ENCODE data around the gene PIGM.

The PIGM gene

DNA sequence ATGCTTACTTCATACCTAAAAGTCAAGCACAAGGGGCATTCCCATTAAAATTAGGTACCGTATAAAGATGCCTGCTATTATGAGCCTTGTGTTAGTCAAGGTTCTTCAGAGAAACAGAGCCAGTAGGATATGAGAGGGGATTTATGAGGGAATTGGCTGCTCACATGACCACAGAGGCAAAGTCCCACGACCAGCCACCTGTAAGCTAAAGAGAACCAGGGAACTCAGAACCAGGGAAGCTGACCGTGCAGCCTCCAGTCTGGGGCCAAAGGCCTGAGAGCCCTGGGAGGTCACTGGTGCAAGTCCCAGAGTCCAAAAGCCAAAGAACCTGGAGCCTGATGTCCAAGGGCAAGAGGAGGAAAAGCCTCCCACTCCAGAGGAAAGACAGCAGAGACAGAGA lies 20.0 kb downstream of the PIGM start:
- DNase-seq (ENCODE audit: low read depth in 2 of 2) = no peak
- H3K4me3 ChIP-seq (replicated peaks in 1 of 2; ENCODE audit: low read depth in 2 of 2, low read length in 2 of 2) = no peak overlapping the region
- TF ChIP-seq, protein P1, sequence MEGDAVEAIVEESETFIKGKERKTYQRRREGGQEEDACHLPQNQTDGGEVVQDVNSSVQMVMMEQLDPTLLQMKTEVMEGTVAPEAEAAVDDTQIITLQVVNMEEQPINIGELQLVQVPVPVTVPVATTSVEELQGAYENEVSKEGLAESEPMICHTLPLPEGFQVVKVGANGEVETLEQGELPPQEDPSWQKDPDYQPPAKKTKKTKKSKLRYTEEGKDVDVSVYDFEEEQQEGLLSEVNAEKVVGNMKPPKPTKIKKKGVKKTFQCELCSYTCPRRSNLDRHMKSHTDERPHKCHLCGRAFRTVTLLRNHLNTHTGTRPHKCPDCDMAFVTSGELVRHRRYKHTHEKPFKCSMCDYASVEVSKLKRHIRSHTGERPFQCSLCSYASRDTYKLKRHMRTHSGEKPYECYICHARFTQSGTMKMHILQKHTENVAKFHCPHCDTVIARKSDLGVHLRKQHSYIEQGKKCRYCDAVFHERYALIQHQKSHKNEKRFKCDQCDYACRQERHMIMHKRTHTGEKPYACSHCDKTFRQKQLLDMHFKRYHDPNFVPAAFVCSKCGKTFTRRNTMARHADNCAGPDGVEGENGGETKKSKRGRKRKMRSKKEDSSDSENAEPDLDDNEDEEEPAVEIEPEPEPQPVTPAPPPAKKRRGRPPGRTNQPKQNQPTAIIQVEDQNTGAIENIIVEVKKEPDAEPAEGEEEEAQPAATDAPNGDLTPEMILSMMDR (IDR thresholded peaks at IDR 0.05; ENCODE audit: low read depth, low read length) = no peak

DNA sequence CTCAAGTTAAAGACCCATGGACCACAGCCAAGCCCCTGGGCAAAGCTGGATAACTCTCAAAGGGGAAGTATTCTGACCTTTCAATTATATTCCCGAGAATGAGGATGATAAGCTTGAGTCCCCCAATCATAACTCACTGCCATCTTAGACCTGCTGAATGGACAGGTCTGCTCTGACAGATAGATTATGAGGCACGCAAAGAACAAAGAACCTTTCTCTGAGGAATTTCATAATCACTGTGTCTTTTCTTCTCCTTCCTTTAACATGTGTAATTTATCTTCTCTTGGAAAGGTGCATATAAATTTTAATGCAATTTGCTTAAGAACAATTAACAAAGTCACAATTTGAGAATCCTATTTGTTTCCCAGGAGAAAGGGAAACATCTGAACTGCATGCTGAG lies 22.0 kb downstream of the PIGM start:
- TF ChIP-seq, protein P1 (IDR thresholded peaks at IDR 0.05; ENCODE audit: low read depth, low read length) = no peak
- no peak overlapping the region for H3K4me3 ChIP-seq (replicated peaks in 1 of 2; ENCODE audit: low read depth in 2 of 2, low read length in 2 of 2)
- DNase-seq (ENCODE audit: low read depth in 2 of 2) = no peak

DNA sequence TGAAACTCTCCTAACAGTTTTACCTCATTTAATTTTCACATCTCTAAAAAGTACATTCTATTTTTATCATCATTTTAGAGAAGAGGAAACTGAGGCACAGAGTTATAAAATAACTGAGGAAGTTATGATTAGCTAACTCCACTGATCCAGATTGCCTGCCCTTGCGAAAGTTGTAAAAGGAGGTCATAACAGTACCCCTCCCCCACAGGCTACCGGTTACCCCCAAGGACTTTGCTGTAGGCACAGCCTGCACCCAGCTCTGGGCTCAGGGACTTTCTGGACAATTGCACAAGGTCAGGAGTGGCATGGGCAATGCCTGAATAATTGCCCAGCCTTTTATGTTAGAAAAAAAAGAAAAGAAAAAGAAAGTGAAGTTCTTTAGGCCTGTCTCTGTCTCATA lies 22.7 kb downstream of the PIGM start:
- no peak overlapping the region for H3K4me3 ChIP-seq (replicated peaks in 1 of 2; ENCODE audit: low read depth in 2 of 2, low read length in 2 of 2)
- DNase-seq (ENCODE audit: low read depth in 2 of 2) = no peak
- TF ChIP-seq, protein P1 (IDR thresholded peaks at IDR 0.05; ENCODE audit: low read depth, low read length) = no peak

DNA sequence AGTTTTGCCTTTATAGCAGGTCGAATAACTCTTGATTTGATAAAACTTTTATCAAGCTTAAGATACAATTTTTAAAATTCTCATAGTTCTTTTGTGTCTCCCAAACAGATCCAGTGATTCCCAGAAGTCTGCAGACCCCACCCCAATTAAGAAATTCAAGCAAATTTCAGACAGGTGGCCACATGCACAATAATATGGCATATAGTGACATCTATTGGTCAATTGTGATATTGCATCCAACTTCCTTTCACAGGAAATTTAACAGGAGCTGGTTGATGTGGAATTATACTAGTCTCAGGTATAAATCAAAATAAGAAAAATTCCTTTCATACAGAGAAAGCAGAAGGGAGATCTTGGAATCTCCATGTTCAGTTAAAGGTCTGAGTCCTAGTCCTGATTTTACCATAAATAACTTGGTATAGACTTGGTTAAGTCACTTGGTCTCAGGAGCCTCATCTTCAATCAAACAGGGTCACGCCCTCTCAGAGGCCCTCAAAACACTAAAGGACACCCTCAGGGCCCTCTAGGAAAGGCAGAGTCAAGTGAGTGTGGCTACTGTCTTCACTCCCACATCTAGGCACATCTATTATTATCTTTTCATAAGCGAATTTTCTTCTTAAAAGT lies 24.1 kb downstream of the PIGM start:
- peak; percentile 36 to 55 for DNase-seq (ENCODE audit: low read depth in 2 of 2)
- TF ChIP-seq, protein P1 (IDR thresholded peaks at IDR 0.05; ENCODE audit: low read depth, low read length) = peak; percentile 58
- H3K4me3 ChIP-seq (replicated peaks in 1 of 2; ENCODE audit: low read depth in 2 of 2, low read length in 2 of 2) = no peak overlapping the region

DNA sequence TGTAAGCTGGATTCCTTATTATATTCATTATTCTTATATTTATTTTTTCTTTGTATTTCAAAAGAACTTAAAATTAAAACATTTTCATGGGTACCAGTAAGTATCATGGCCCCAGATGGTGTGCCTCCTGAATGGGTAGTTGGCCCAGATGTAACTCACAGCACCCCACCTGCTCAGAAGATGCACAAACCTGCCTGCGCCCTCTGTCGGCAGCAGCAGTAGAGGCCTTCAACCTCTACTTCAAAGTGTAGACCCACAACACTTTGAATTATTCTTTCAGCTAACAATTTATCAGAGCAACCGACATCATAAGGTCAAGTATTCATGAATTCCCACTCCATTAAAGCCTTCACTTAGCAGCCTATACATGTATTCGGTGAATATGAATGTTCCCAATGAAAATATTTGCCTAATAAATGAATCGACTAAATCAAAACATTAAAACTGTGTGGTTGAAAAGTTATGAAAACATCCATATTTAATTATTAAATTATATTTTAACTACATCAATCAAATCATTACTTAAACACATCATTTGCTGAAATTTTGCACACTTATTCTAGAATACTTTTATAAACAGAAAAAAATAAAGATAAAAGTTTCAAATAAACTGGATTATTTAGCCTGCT lies 25.4 kb downstream of the PIGM start:
- TF ChIP-seq, protein P1 (IDR thresholded peaks at IDR 0.05; ENCODE audit: low read depth, low read length) = peak; percentile 98
- DNase-seq (ENCODE audit: low read depth in 2 of 2) = peak; percentile 75 to 81
- H3K4me3 ChIP-seq (replicated peaks in 1 of 2; ENCODE audit: low read depth in 2 of 2, low read length in 2 of 2) = no peak overlapping the region

DNA sequence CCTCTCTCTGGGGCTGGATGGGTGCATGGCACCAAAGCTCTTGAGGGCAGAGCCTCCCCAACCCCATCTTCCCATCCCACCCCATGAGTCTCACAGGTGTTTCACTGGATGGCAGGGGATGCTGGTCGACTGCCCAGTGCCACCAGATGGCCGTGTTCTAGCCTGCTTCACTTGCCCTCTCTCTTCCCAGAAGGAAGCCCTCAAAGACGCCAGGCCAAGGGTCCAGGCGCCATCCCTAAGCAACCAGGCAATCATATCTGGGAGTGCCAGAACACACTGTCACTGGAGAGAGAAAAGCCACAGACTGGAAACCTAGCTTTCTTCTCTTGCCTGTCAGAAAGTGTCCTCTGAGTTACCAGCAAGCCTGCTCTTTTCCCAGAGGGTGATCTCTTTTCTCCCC lies 26.7 kb downstream of the PIGM start:
- no peak overlapping the region for H3K4me3 ChIP-seq (replicated peaks in 1 of 2; ENCODE audit: low read depth in 2 of 2, low read length in 2 of 2)
- TF ChIP-seq, protein P1 (IDR thresholded peaks at IDR 0.05; ENCODE audit: low read depth, low read length) = no peak
- DNase-seq (ENCODE audit: low read depth in 2 of 2) = no peak

Data from cardiac fibroblast (primary cell).